ENCODE measurements around the gene SPART. TPM values are rescaled to one million over a fixed set of nuclear protein-coding genes. Genes with fewer than 3 reads are reported as not detected.
A peak's percentile ranks its signal among the peaks of the same experiment; 100 is the strongest.

Gene SPART
- total RNA-seq, 4 donors from 2014 or later, result 95.1 to 157 (median 122) TPM

- TF ChIP-seq POLR2AphosphoS5 (IDR thresholded peaks at IDR 0.05), result peak in 1 of 2 donors; percentile 20
- no peak for TF ChIP-seq EP300 (IDR thresholded peaks at IDR 0.05)
- TF ChIP-seq POLR2A (IDR thresholded peaks at IDR 0.05; ENCODE audit: low read depth), result no peak
- no peak for TF ChIP-seq CTCF (IDR thresholded peaks at IDR 0.05)
- H3K27ac ChIP-seq (replicated peaks in 1 of 4), result no peak overlapping the region
- H3K36me3 ChIP-seq, result no peaks in the 10 kb centered on the region
- H3K4me3 ChIP-seq, result no peak overlapping the region
- H3K4me1 ChIP-seq, result peaks cover 0 to 9% (median 0%) of the 10 kb centered on the region in 4 donors
- intact Hi-C loops (cut with DNase I), result no loop called here
- H3K27me3 ChIP-seq, result no peaks in the 10 kb centered on the region
- no peak for DNase-seq (ENCODE audit: extremely low spot score)
- no peaks in the 10 kb centered on the region for H3K9me3 ChIP-seq
Observed at GRCh38 chr13:36261976-36262375, 84.2 kb downstream of the SPART start.

GRCh38 chr13:36261011-36261410 lies 85.2 kb downstream of the SPART start:
- H3K27ac ChIP-seq (replicated peaks in 1 of 4), result no peak overlapping the region
- WGBS, result 87% methylated on average over 3 of the region's 3 CpGs
- no peaks in the 10 kb centered on the region for H3K9me3 ChIP-seq
- no peak for DNase-seq (ENCODE audit: extremely low spot score)
- no peak for TF ChIP-seq POLR2A (IDR thresholded peaks at IDR 0.05; ENCODE audit: low read depth)
- no peaks in the 10 kb centered on the region for H3K36me3 ChIP-seq
- peaks cover 0 to 9% (median 0%) of the 10 kb centered on the region in 4 donors for H3K4me1 ChIP-seq
- H3K4me3 ChIP-seq, result no peak overlapping the region
- H3K27me3 ChIP-seq, result no peaks in the 10 kb centered on the region
- intact Hi-C loops (cut with DNase I), result no loop called here

DNA sequence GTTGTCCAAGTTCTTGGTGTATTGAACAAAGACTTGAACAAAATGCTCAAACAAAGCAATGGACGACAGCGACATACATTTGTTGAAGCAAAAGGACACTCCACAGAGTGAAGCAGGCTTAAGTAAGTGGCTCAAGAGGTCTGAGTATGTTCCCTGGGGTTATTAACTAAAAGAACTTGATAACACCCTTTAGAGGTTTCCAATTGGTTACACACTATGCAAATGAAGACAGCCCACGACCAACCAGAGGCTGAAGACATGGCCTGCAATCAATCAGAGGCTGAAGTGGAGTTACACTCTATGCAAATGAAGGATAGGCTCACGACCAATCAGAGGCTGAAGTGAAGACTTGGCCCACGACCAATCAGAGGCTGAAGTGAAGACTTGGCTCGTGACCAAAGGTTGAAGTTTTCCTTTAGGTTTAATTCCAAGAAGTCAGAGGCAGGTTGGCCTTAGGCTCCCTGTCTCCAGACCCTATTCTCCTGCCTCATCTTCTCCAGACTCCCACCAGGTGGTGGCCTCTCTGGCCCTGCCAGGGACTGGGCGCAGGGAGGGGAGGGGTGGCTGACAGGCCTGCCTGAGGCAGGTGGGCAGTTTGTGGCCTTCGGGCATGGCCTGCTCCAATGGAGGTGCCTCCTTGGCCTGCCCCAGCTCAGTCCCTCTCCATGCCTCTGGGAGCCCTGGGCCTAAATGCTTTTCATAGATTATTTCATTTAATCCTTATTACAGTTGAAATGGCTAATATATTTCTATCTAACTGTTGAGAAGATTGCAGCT lies 86.6 kb downstream of the SPART start:
- Histone ChIP-seq H3K36me3 (no peaks in the 10 kb centered on the region), H3K4me3 (no peak overlapping the region), H3K27me3 (no peaks in the 10 kb centered on the region), H3K27ac (replicated peaks in 1 of 4) (no peak overlapping the region), H3K4me1 (peaks cover 0 to 9% (median 0%) of the 10 kb centered on the region in 4 donors), H3K9me3 (no peaks in the 10 kb centered on the region)
- intact Hi-C loops (cut with DNase I), result no loop called here
- DNase-seq (ENCODE audit: extremely low spot score), result no peak
- TF ChIP-seq POLR2A (IDR thresholded peaks at IDR 0.05; ENCODE audit: low read depth), result no peak
- no peak for TF ChIP-seq CTCF (IDR thresholded peaks at IDR 0.05)
- TF ChIP-seq EP300 (IDR thresholded peaks at IDR 0.05), result no peak
- TF ChIP-seq POLR2AphosphoS5 (IDR thresholded peaks at IDR 0.05), result no peak
- 92% methylated on average over 7 of the region's 8 CpGs for WGBS

DNA sequence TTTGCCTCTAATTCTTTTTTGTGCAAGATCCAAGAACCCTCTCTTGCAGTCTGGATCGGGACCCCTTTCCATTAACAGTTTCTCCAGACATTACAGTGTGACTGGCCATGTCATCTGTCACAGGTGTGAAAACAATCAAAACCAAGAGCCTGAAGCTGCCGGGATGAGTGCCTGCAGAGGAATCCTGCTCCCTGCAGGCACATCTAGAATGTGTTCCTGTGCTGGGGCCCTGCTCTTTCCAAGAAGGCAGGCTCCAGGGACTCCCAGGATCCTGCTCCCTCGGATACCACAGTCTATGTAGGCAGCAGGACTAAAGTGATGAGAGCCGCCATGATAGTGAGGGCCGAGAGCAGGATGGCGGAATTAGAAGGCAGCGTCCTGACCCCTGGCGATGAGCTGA lies 87.4 kb downstream of the SPART start:
- TF ChIP-seq CTCF (IDR thresholded peaks at IDR 0.05) (no peak), EP300 (IDR thresholded peaks at IDR 0.05) (no peak), POLR2AphosphoS5 (IDR thresholded peaks at IDR 0.05) (no peak), POLR2A (IDR thresholded peaks at IDR 0.05; ENCODE audit: low read depth) (no peak)
- intact Hi-C loops (cut with DNase I), result no loop called here
- H3K27ac ChIP-seq (replicated peaks in 1 of 4), result no peak overlapping the region
- no peak overlapping the region for H3K4me3 ChIP-seq
- no peaks in the 10 kb centered on the region for H3K36me3 ChIP-seq
- no peak for DNase-seq (ENCODE audit: extremely low spot score)
- WGBS, result 84% methylated on average over 8 of the region's 8 CpGs
- no peaks in the 10 kb centered on the region for H3K27me3 ChIP-seq
- no peaks in the 10 kb centered on the region for H3K9me3 ChIP-seq
- peaks cover 0 to 9% (median 0%) of the 10 kb centered on the region in 4 donors for H3K4me1 ChIP-seq

Small RNAs within 50 kb of the gene (small RNA-seq; reads per million reads assigned to genes)
- gene RNU6-71P, result 0 reads per million in 3 donors

Other genes with a start within 250 kb of the SPART start
- 10 to 100 TPM; 20.5 to 40.1 (median 28.7) TPM for gene DCLK1, start 215.0 kb downstream of the SPART start, total RNA-seq
- not detected for gene SOHLH2, start 131.8 kb downstream of the SPART start, total RNA-seq
- 1 to 10 TPM in 1 of 4 donors, under 1 TPM in 3; 0.42 to 1.6 (median 0.84) TPM for gene CCDC169, start 48.6 kb downstream of the SPART start, total RNA-seq
- under 1 TPM in 3 of 4 donors, not detected in 1; 0.26 to 0.83 (median 0.33) TPM for gene CCNA1, start 86.1 kb upstream of the SPART start, total RNA-seq